NCI-H460 (cell line): Measurements from ENCODE around the gene SLMAP. TPM values are rescaled to one million over a fixed set of nuclear protein-coding genes. Genes with fewer than 3 reads are reported as not detected.

Source experiments
- DNase-seq: peaks from one replicate; pipeline ENCODE4 v3.0.0-alpha.2; 2016; ENCODE audit warnings: low read depth; ENCODE audit errors: extremely low read depth
- total RNA-seq: library from RNA; depleted of rRNA; stranded (reverse); fragments of >200 nt; shearing (Covaris generic); gene quantifications from 2 replicates; pipeline ENCODE4 v1.2.3, GENCODE V29; 2014

The SLMAP gene
- total RNA-seq, 1 experiment from 2014 or later = 39.9 TPM

DNA sequence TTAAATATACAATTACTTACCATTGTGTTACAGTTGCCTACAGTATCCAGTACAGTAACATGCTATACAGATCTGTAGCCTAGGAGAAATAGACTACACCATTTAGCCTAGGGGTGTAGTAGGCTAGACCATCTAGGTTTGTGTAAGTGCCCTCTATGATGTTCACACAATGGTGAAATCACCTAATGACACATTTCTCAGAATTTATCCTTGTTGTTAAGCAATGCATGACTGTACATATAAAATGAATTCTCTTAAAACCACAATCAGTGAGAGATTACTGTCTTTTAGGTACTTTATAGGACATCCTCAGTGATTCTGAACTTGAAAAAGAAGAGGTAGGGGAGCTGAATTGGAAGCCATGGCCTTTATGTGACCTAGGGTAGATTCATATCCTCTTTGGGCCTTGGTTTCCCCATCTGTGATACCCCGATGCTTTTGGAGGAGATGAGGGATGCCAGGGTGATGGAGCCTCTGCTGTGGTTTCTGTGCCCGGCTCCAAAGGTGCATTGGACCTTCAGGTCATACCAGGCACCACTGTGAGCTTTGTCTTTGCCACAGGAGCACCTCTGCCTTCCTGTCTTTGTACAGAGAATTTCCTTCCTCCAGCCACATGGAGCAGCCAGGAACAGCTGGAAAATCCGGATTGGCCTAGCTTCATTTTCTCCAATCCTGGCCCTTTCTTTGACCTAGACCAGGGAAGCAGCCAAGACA is 200.2 kb downstream of the SLMAP start:
- DNase-seq = no peak

DNA sequence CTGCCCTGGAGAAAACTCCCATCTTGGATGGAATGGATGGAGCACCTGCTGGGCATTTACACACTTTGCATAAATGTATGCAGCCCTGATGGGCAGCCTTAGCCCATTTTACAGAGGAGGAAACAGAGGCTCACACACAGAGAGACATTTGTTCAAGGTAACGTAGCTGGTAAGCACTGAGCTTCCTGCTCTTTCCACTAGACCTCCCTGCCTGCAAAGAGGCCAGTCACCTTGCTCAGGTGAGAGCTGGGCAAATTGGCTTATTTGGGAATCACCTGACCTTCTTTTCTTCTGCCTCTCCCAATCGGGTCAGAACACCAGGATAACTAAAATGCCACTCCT is 200.7 kb downstream of the SLMAP start:
- no peak for DNase-seq

DNA sequence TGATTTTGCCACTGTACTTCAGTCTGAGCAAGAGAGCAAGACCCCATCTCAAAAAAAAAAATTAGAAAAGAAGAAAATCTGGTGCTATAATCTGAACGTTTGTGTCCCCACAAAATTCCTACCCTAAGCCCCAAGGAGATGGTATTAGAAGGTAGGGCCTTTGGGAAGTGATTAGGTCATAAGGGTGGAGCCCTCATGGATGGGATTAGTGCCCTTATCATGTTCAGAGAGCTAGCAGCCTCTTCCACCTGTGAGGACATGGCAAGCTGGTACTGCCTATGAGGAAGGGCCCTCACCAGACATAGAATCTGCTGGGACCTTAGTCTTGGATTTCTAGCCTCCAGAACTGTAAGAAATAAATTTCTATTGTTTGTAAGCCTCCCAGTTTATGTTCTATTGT is 201.7 kb downstream of the SLMAP start:
- DNase-seq = no peak

DNA sequence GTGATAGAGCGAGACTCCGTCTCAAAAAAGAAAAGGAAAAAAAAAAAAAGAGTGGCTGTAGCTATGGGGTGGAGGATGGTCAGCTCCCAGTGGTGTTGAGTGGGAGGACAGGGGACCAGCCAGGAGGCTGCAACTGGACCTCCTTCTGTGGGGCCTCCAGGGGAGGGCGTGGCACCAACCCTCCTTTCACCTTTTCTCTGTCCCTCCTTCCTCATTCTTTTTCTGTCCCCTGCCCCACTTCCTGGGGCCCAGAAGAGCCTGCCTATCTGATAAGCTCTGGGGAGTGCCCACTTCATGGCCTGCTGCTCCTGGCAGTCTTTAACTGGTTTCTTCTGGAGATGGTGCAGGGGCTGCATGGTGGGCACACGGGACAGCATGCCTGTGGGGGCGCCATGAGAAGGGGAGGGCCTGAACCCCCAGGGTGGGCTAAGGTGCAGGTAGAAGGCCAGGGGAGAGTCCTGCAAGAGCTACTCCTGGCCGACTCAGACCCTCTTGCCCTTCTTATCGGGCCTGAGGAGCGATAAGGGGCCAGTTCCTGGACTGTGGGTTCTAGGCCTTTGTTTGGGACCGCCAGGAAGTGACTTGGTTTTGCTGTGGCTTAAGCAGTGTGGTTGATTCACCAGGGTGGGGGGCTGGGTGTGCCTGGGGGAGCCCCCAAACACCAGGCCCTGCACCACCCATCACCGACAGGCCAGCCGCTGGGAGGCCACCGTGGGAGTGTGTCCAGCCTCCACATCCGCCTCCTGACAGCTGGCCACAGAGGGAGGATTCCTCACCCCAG is 202.7 kb downstream of the SLMAP start:
- no peak for DNase-seq

DNA sequence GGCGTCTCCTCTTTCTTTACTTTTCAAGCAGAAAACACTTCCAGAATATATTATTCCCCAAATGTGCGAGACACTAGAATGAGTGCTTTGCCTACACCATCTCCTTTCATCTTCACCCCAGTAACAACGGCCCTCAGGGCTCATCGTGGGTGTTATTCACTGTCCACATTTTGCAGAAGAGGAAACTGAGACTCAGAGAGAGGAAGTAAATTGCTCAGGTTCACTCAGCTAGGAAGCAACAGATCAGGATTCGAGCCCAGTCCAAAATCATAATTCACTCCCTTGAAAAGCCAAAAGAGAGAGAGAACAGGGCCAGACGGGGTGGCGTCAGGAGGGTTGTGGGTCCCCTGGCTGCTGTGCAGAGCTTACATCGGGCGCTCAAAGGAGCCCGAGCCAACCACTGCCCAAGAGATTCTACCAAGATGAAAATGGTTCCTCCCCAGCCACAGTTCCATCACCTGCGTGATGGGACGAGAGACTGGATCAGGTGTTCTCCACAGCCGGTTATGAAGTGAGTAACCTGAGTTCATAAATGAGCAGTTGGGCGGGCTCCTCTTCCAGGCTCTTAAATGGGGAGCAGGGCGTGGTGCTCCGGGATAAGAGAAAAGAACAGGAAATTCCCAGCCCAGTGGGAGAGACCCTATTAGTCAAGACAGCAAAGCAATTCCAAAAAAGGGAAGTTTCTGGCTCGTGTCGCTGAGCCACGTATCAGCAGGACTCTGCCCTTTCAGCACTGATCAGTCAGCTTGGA is 203.5 kb downstream of the SLMAP start:
- no peak for DNase-seq

DNA sequence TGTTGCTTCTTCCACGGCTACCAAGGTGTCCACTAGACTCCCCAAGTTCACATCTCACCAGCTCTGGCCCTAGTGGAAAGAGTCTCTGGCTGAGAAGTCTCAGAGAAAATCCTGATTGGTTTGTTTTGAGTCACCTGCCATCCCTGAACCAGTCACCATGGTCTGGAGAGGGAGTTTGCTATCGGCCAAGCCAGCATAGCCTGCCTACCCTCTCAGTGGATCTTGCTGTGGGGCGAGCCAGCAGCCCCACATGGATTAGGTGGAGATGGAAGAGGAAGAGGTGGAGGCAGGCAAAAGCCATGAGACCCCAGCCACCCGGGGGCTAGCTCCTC is 204.0 kb downstream of the SLMAP start:
- no peak for DNase-seq

DNA sequence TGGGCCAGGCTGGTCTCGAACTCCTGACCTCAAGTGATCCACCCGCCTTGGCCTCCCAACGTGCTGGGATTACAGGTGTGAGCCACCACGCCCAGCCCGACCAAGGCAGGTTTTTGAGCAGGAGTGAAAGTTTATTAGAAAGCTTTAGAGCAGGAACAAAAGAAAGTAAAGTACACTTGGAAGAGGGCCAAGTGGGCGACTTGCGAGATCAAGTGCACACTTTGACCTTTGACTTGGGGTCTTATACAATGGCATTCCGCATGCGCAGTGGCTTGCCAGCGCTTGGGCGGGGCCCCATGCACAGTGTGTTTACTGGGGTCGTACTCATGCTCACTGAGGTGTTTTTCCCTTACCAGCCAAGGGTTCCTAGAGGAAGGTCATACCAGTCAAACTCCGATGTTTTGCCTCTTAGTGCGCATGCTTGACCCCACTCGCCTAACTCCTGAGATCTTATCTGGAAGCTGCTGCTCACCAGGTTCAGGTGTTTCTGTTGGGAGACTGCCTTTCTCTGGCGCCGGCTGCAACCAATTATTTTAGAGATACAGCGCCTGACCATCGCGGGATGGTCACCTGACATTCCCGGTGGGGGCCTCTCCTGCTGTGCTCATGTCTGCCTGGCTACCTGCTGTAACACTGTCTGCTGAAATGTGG is 205.2 kb downstream of the SLMAP start:
- DNase-seq = no peak

DNA sequence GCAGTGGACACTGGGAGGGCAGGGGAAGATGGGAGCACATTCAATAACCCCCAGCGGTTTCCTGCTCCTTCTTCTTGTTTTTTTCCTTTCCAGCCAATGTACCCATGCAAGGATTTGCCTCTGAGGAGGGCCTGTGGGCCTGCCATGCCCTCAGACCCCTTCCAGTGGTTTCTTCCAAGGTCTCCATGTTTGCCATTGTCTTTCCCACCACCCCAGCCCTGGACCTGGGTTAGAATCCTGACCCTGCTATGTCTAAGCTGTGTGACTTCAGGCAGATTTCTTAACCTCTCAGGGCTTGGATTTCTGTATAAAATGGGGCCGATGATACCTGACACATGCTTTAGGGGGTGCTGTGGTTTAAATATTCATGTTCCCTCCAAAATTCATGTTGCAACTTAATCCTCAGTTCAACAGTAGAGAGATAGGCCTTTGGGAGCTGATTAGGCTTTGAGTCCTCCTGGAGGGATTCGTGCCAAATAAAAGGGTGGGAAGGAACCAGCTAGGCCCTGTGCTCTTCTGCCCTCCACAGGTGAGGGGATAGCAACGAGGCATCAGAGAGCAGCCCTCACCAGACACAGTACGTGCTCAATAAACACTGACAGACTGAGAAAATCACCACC is 205.8 kb downstream of the SLMAP start:
- peak; percentile 61 for DNase-seq

DNA sequence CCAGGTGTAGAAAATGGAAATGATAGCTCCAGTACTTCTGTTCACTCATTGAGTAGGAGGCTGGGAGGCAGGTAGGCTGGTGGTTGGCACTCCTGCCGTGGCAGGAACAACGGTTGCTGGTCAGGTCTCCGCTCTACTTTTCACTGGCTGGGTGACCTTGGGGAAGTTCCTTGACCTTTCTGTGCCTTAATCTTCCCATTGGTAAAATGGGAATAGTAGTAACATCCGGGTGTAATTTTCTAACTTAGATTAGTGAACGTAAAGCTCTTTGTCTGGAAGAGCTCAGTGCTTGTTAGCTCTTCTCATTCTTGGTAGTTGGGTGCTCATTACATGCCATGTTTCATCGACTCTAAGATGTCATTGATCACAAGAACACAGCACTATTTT is 206.3 kb downstream of the SLMAP start:
- DNase-seq = no peak

DNA sequence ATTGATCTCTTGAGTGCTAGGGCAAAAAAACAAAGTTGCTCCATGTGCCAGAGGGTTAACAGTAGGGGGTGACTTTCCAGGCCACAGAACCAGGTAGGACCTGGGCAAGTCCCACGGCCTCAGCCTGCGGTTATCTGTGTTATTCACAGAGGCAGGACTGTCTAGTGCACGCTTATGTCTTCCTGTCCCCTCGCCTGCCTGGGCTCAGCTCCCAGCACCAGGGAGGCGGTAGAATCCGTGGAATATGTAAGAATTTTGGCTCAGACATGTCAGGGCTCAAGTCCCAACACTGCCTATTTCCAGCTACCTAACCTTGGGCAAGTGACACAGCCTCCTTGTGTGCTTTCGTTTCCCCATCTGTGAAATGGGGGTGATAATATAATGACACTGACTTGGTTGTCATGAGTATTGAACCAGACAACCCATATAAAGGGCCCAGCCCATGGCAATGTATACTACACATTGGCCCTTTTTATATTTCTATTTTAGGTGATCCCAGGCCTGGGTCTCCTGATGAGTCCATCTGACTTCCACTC is 207.8 kb downstream of the SLMAP start:
- no peak for DNase-seq

DNA sequence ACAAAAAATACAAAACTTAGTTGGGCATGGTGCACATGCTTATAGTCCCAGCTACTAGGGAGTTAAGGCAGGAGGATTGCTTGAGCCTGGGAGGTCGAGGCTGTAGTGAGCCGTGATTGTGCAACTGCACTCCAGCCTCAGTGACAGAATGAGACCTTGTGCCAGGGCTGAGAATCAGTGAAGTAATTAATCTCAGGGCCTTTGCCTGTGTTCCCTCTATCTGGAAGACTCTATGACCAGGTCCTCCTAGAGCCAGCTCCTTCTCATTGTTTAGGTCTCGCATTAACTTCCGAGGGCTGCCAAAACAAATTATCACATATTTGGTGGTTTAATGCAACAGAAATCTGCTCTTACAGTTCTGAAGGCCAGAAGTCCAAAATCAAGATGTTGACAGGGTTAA is 210.7 kb downstream of the SLMAP start:
- no peak for DNase-seq

DNA sequence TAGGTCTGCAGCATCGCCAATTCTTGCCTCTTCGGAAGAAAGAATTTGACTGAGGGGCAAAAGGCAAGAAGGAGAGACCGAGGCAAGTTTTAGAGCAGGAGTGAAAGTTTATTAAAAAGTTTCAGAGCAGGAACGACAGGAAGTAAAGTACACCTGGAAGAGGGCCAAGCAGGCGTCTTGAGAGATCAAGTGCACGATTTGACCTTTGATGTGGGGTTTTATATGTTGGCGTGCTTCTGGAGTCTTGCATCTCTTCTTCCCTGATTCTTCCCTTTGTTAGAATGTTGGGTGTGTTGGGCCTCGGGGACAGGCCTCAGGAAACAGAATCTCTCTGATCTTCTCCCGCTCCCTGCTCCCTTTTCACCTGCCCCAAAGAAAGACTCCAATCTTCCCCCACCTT is 211.5 kb downstream of the SLMAP start:
- no peak for DNase-seq

DNA sequence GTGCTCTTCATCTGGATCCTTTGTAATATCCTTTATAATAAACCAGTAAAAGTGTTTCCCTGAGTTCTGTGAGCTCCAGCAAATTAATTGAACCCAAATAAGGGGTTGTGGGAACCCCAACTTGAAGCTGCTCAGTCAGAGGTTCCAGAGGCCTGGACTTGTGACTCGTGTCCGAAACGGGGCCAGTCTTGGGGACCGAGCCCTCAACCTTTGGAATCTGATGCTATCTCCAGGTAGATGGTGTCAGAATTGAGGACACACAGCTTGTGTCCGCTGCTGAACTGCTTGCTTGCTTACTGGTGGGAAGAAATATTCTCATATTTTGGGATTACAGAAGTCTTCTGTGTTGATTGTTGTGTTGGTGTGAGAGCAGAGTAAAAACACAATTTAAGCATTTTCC is 212.4 kb downstream of the SLMAP start:
- DNase-seq = no peak

DNA sequence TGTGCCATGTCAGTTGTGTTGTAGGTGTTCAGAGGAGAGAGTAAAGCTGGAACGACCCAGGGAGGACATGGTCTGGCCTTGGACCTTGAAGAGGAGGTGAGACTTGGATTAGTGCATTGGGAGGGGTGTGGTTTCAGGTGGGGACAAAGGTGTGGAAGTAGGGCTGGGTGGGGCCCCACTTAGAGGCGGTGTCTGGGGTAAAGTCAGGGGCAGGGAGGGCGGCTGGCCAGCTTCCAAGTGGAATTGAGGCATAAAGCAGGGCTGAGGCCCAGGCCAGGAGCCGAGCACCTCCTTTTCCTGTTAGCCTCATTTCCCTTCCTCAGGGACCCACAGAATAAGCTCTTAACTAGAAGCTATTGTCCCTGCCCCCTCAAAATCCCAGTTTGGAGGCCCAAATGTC is 215.9 kb downstream of the SLMAP start:
- no peak for DNase-seq

DNA sequence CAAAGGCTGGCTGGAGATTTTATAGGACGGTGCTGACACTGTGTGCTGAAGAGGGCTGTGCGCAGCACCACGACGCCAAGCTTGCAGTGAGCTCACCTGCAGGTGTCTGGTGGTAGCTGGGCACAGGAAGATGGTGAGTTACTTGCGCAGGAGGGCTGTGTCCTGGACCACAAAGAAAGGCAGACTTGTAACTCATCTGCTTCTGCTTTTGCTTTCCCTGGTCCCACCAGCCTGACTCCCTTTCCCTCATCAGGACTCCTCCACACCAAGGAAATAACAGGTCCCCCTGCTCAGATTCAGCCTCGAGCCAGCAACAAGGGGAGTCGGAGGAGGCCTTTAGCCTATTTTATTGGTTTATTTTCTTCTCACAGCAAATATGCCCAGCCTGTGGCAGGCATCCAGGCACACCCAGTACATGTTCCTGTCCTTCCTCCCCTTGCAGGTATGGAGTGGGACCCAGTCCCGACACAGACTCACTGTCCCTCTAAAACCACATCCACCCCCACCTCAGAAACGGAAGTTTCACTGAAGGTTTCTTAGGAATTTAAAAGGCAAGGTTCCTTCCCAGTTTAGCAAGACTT is 216.5 kb downstream of the SLMAP start:
- no peak for DNase-seq

DNA sequence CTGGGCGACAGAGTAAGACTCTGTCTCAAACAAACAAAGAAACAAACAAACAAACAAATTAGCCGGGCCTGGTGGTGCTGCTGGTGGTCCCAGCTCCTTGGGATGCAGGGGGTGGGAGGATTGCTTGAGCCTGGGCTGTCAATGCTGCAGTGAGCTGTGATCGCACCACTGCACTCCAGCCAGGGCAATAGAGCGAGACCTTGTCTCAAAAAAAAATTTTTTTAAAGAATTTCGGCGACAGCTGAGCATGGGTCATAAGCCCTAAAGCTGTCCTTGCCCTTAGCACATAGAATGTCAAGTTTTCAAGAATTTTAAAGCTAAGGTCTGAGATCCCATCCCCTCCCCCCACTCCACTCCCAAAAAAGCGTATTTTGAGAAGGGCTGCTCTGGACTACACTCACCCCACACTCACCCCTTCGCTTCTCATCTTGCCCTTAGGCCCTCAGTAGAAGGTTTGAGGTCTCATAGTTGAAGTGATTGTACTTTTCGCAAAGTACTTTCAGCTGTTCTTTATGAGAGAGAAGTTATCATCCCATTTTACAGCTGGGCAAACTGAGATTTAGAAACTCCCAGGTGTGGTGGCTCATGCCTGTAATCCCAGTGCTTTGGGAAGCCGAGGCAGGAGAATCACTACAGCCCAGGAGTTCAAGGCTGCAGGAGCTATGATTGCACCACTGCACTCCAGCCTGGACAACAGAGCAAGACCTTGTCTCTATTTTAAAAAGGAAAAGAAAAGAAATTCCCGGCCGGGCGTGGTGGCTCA is 217.8 kb downstream of the SLMAP start:
- DNase-seq = no peak

DNA sequence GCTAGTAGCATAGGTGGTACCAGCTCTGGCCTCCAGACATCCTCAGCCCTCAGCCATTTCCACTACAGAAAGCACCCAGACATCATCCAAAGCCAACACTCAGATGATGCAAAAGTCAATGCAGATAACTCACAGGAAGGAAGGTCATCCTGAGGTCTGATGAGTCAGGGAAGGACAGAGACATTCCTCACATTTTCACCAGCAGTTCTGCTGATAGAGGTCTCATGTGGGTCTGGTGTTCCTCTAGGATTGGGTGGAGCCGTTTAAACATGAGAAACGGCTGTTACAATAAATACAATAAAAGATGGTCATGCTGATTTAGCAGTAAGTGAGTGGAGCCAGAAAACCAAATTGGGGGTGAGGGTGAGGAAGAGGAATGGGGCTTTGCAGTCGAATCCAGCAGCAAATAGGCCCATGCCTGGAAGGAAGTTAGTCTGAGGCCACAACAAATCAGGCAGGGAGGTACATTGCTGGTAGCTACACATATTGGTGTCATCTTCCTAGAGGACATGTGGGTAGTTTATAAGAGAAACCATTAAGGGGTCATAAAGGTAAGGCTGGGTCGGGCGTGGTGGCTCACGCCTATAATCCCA is 218.8 kb downstream of the SLMAP start:
- DNase-seq = peak; percentile 97

DNA sequence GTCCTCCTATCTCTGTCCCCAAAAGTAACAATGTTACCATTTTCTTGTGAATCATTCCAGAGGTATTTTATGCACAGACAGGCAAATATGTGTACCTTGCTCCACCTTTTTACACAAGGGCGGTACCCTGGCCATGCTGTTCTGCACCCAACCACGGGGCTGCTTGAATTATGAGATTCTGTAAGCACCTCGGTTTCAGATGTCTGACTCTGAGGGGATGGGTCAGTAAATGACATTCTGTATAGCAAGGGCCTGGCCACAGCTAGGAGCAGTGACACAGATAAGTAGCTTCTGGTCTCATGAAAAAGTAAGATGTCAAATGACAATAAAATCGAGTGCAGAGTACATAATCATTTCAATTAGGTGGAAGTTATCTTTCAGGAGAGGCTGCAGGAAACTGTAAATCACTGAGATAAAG is 221.7 kb downstream of the SLMAP start:
- DNase-seq = no peak

DNA sequence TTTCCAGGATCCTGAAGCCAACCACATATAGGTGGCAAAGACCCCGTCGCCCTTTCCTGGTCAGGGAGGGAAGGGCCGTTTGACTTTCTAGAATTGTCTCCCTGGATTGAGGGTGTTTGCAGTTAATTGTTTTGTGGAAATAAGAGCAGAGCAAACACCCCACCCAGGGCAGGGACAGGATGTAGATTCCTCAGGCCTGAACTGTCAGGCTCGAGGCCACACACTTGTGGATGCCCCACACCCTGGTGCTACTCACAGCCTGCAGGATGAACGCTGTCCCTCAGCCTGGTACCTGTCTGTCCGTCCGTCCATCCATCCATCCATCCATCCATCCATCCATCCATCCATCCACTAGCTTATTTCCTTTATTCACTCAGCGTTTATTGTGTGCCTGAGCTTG is 222.2 kb downstream of the SLMAP start:
- DNase-seq = no peak
